ENCODE data around the gene TMEM163. TPM values are rescaled to one million over a fixed set of nuclear protein-coding genes. Genes with fewer than 3 reads are reported as not detected.

TMEM163 gene
- total and polyA plus RNA-seq, 2 of the 13 experiments (the other 11 are each of a cell fraction or from before 2014, with no cell fraction given): 0.05 TPM; not detected in 1

DNA sequence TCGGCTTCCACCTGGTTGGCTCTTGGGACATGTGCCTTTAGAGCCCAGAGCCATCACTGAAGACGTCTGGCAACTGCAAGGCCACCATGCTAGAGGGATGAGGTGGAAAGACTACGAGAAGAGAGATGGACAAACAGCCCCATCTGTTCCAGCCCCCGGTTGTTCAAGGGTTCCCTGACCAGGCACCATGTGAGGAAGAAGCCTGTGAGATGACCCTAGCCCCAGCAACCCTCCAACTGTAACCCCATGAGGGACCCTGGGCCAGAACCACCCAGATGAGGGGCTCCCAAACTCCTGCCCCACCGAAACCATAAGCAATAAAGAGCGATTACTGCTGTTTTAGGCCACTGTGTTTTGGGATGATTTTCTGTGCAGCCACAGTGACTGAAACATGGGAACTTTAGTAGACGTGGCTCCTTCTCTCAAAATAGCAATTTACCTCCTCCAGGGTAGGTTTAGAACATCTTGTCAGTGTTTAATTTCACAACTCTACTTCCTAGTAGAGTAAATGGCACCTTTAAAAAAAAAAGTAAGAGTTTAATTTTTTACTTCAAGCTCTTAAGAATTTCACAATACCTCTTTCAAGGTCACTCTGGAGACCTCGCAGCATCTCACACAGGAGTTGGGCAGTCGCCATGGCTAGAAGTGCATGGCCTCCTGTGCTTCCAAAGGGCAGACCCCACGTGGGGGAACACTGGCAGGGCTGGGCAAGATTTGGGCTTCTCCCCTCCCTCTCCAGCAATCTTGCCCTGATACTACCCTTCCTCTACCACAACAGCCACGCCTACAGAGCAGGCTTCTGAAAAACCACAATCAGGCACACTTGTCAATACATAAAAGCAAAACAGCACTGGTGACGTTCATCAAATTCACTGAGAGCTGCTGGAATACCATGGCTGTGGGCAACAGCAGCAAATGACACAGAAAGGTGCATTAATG, 48.8 kb downstream of the TMEM163 start:
- BruUV-seq (replicated peaks): no TSS peak
- H3K4me3 ChIP-seq (replicated peaks in 1 of 3; ENCODE audit: insufficient read depth in 1 of 3, low read depth in 2 of 3, low read length in 3 of 3): no peak overlapping the region
- H3K36me3 ChIP-seq (replicated peaks in 1 of 2; ENCODE audit: control insufficient read depth in 1 of 2, insufficient read depth in 2 of 2, low read length in 2 of 2): no peaks in the 10 kb centered on the region
- no peak for FAIRE-seq
- intact Hi-C loops (cut with micrococcal nuclease; ENCODE audit: unreplicated experiment): no loop called here
- H2AFZ ChIP-seq (ENCODE audit: low read length): no peak overlapping the region
- no peak for DNase-seq (ENCODE audit: low spot score)
- in situ Hi-C loops (cut with HindIII; ENCODE audit: extremely low pct_ligation_motif_present, low pct_unique_long_range_greater_than_20kb): no loop called here
- H3K4me2 ChIP-seq (ENCODE audit: low read depth, low read length): no peak overlapping the region
- POLR2A ChIA-PET: no interaction called here
- H3K27me3 ChIP-seq (ENCODE audit: control insufficient read depth in 1 of 2, insufficient read depth in 2 of 2, low read length in 2 of 2): peaks cover 0 to 11% of the 10 kb centered on the region in 2 experiments; a peak in 1 of 5 replicates
- no peaks in the 10 kb centered on the region for H3K9me3 ChIP-seq (ENCODE audit: low read length)
- TF ChIP-seq, protein P1, sequence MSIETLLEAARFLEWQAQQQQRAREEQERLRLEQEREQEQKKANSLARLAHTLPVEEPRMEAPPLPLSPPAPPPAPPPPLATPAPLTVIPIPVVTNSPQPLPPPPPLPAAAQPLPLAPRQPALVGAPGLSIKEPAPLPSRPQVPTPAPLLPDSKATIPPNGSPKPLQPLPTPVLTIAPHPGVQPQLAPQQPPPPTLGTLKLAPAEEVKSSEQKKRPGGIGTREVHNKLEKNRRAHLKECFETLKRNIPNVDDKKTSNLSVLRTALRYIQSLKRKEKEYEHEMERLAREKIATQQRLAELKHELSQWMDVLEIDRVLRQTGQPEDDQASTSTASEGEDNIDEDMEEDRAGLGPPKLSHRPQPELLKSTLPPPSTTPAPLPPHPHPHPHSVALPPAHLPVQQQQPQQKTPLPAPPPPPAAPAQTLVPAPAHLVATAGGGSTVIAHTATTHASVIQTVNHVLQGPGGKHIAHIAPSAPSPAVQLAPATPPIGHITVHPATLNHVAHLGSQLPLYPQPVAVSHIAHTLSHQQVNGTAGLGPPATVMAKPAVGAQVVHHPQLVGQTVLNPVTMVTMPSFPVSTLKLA (IDR thresholded peaks at IDR 0.05): peak; percentile 23; the same call in 1 of the 2 replicates
- no peak for TF ChIP-seq TBL1XR1 (IDR thresholded peaks at IDR 0.05; ENCODE audit: borderline replicate concordance, low read length, partially characterized antibody)
- TF ChIP-seq, protein P2, sequence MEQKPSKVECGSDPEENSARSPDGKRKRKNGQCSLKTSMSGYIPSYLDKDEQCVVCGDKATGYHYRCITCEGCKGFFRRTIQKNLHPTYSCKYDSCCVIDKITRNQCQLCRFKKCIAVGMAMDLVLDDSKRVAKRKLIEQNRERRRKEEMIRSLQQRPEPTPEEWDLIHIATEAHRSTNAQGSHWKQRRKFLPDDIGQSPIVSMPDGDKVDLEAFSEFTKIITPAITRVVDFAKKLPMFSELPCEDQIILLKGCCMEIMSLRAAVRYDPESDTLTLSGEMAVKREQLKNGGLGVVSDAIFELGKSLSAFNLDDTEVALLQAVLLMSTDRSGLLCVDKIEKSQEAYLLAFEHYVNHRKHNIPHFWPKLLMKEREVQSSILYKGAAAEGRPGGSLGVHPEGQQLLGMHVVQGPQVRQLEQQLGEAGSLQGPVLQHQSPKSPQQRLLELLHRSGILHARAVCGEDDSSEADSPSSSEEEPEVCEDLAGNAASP (CRISPR knock-in tag; IDR thresholded peaks at IDR 0.05; ENCODE audit: borderline replicate concordance): no peak
- TF ChIP-seq SKI (IDR thresholded peaks at IDR 0.05; ENCODE audit: partially characterized antibody): no peak
- no peak overlapping the region for H3K9ac ChIP-seq (ENCODE audit: insufficient read depth, low read depth, low read length)
- CTCF ChIA-PET (ENCODE audit: low intra/inter-chr PET ratio, low total read pairs): no interaction called here
- no peaks in the 10 kb centered on the region for H4K20me1 ChIP-seq (ENCODE audit: insufficient read depth, low read length)
- WGBS (ENCODE audit: low lambda C conversion rate): 22% methylated on average over 12 of the region's 12 CpGs
- no peak for ATAC-seq
- H3K79me2 ChIP-seq (ENCODE audit: insufficient read depth, low read length): no peaks in the 10 kb centered on the region
- no peak overlapping the region for H3K27ac ChIP-seq (ENCODE audit: extremely low read length, insufficient read depth, low read length)
- no peaks in the 10 kb centered on the region for H3K4me1 ChIP-seq (ENCODE audit: insufficient read depth, low read length)

Measured in HepG2 (cell line).